ENCODE data around the gene UCK2.

UCK2 gene

DNA sequence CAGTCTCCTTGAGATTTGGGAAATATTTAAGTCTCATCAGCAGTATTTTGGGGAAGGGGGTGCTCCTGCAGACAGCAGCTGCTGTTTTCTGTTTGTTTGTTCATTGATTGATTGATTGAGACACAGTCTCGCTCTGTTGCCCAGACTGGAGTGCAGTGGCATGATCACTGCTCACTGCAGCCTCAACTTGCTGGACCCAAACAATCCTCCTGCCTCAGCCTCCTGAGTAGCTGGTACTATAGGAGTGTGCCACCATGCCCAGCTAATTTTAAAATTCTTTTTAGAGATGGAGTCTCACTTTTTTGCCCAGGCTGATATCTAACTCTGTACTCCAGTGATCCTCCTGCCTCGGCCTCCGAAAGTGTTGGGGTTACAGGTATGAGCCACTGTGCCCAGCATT is 18.2 kb downstream of the UCK2 start:
- no peak for DNase-seq (ENCODE audit: low read depth, low spot score)
- Histone ChIP-seq H3K27ac (no peak overlapping the region), H3K9me3 (ENCODE audit: low read depth, low read length) (no peaks in the 10 kb centered on the region), H3K36me3 (ENCODE audit: insufficient read depth, low read length) (peaks cover 22% of the 10 kb centered on the region), H3K9ac (ENCODE audit: insufficient read length) (no peak overlapping the region), H3K4me3 (no peak overlapping the region)
- no peak for TF ChIP-seq EZH2 (IDR thresholded peaks at IDR 0.05)
- TF ChIP-seq POLR2AphosphoS5 (IDR thresholded peaks at IDR 0.05; ENCODE audit: borderline replicate concordance, low read depth, low read length) = no peak
- no peak for TF ChIP-seq FOXP2 (optimal IDR thresholded peaks at IDR 0.05; ENCODE audit: control extremely low read depth, extremely low read length, insufficient read depth)

DNA sequence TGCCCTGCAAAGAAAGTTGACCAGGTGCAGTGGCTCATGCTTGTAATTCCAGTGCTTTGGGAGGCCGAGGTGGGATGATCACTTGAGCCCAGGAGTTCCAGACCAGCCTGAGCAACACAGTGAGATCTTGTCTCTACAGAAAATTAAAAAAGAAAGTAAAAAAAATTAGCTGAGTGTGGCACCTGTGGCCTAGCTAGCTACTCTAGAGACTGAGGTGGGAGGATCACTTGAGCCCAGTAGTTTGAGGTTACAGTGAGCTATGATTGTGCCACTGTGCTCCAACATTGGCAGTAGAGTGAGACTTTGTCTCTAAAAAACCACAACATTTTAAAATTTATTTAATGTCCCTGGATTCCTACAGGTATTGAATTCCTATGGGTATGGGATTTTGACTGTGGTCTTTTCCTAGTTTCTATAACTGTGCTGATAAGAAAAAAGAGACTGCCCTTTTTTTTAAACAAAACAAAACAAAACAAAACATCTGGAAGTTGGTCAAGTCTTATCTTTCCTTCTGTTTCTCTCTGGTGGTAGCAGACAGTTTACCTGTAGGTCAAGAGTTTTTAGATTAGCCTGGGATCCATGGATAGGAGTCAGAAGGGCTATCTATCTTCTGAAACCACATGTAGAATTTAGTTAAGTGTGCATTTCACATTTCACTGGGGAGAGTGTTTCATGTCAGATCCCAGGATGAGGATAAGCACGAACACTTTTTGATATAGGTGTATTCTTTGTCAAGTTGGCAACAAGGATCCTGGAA is 18.8 kb downstream of the UCK2 start:
- no peak overlapping the region for H3K4me3 ChIP-seq
- no peak for DNase-seq (ENCODE audit: low read depth, low spot score)
- no peak overlapping the region for H3K27ac ChIP-seq
- peaks cover 22% of the 10 kb centered on the region for H3K36me3 ChIP-seq (ENCODE audit: insufficient read depth, low read length)
- no peaks in the 10 kb centered on the region for H3K9me3 ChIP-seq (ENCODE audit: low read depth, low read length)
- TF ChIP-seq POLR2AphosphoS5 (IDR thresholded peaks at IDR 0.05; ENCODE audit: borderline replicate concordance, low read depth, low read length) (no peak), FOXP2 (optimal IDR thresholded peaks at IDR 0.05; ENCODE audit: control extremely low read depth, extremely low read length, insufficient read depth) (no peak), EZH2 (IDR thresholded peaks at IDR 0.05) (no peak)
- no peak overlapping the region for H3K9ac ChIP-seq (ENCODE audit: insufficient read length)

DNA sequence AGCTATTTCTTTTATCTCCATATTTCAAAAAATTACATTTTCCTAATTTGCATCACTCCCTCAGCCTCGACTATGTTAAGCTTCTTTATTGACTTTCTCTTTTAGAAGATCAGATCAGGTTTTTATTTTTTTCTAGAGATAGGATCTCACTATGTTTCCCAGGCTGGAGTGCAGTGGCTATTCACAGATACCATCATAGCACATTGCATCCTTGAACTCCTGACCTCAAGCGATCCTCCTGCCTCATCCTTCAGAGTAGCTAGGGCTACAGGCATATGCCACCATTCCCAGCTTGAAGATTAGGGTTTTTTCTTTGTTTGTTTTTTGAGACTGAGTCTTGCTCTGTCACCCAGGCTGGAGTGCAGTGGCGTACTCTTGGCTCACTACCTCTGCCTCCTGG is 20.1 kb downstream of the UCK2 start:
- Histone ChIP-seq H3K9ac (ENCODE audit: insufficient read length) (no peak overlapping the region), H3K4me3 (no peak overlapping the region), H3K27ac (no peak overlapping the region), H3K36me3 (ENCODE audit: insufficient read depth, low read length) (peaks cover 22% of the 10 kb centered on the region), H3K9me3 (ENCODE audit: low read depth, low read length) (no peaks in the 10 kb centered on the region)
- TF ChIP-seq POLR2AphosphoS5 (IDR thresholded peaks at IDR 0.05; ENCODE audit: borderline replicate concordance, low read depth, low read length) = no peak
- no peak for TF ChIP-seq EZH2 (IDR thresholded peaks at IDR 0.05)
- TF ChIP-seq FOXP2 (optimal IDR thresholded peaks at IDR 0.05; ENCODE audit: control extremely low read depth, extremely low read length, insufficient read depth) = no peak
- DNase-seq (ENCODE audit: low read depth, low spot score) = no peak

DNA sequence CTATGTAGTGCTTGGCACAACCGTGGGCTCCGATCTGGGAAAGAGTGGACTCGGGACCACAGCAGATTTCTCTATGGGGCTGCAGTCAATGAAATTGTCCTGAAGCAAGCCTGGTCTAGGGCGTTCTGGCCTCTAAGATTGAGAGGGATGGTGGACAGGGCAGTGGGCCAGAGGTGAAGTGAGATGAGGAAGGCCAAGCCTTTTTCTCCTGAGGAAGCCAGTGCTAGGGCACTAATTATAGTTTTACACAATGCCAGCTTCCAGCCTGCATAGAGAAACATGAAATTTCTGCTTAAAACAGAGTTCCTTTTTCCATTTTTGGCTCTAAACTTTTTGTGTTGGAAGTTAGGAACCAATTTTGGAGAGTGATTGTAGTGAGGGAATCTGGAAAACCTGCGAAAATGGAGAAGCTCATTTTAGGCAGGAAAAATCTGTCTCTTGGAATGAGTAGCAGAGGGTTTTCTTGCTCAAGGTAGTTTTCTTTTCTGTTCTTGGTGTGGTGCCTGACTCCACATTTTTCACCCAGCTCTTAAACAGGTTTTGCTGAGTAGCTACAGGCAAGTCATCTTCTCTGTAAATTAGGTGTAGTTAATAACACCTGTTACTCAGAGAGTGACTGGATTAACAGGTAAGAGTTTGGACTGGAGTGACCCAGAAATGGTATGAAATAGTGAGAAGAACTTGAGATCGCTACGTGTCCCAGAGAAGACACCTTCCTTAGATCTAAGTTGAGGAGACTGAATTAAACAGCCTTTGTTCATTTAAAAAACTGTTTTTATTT is 22.1 kb downstream of the UCK2 start:
- Histone ChIP-seq H3K36me3 (ENCODE audit: insufficient read depth, low read length) (peaks cover 18% of the 10 kb centered on the region), H3K9me3 (ENCODE audit: low read depth, low read length) (no peaks in the 10 kb centered on the region), H3K27ac (no peak overlapping the region; the same call in 1 of the 2 replicates), H3K9ac (ENCODE audit: insufficient read length) (no peak overlapping the region), H3K4me3 (no peak overlapping the region)
- no peak for DNase-seq (ENCODE audit: low read depth, low spot score)
- TF ChIP-seq FOXP2 (optimal IDR thresholded peaks at IDR 0.05; ENCODE audit: control extremely low read depth, extremely low read length, insufficient read depth) (no peak), EZH2 (IDR thresholded peaks at IDR 0.05) (no peak), POLR2AphosphoS5 (IDR thresholded peaks at IDR 0.05; ENCODE audit: borderline replicate concordance, low read depth, low read length) (no peak)

DNA sequence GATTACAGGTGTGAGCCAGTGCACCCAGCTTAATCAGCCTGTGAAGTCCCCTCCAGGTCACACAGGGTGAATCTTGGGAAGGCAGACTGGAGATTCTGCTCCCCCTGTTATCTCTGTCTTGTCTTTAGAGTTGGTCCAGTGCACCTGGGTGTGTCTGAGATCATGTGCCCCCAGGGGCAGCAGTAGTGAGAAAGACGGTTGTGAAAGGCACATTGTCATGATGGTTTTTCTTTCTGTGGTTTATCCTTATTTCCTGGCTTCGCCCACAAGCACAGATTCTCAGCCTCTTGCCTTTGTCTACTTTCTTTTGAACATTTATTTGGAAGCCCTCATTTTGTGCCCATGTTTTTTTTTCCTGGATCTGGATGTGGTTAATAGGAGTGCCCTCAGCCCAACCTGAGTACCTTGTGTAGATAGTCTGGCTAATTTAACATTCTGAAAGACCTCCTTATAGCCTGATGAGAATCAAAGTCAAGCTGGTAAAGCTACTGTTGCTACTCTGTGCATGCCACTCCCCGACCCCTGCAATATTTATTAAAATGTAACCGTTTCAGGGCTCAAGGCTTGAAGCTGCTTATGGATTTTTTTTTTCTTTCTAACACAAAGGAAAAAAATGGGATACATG is 23.7 kb downstream of the UCK2 start:
- H3K4me3 ChIP-seq = no peak overlapping the region
- no peak for DNase-seq (ENCODE audit: low read depth, low spot score)
- no peak overlapping the region for H3K9ac ChIP-seq (ENCODE audit: insufficient read length)
- H3K9me3 ChIP-seq (ENCODE audit: low read depth, low read length) = no peaks in the 10 kb centered on the region
- H3K27ac ChIP-seq = peak overlapping the region; percentile 38; the same call in 1 of the 2 replicates
- H3K36me3 ChIP-seq (ENCODE audit: insufficient read depth, low read length) = peaks cover 18% of the 10 kb centered on the region
- TF ChIP-seq FOXP2 (optimal IDR thresholded peaks at IDR 0.05; ENCODE audit: control extremely low read depth, extremely low read length, insufficient read depth) (no peak), EZH2 (IDR thresholded peaks at IDR 0.05) (no peak), POLR2AphosphoS5 (IDR thresholded peaks at IDR 0.05; ENCODE audit: borderline replicate concordance, low read depth, low read length) (no peak)

DNA sequence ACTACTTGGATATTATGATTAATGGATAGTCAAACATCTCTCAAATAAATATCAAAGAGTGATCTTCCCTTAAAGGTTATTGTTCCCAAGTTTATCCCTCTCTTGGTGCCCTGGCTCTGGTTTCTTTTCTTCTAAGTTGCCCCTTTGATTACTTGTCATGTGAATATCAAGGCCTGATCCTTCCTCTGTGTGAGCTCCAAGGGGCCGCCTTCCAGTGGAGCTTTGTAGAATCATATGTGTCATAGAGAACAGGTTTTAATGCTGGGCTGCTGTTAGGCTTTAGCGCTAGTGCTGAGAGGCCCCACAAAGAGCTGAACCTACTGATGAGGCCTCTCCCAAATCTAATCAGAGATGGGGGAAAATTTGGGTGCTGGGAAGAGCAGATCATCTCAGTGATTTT is 25.5 kb downstream of the UCK2 start:
- TF ChIP-seq FOXP2 (optimal IDR thresholded peaks at IDR 0.05; ENCODE audit: control extremely low read depth, extremely low read length, insufficient read depth) = no peak
- TF ChIP-seq EZH2 (IDR thresholded peaks at IDR 0.05) = no peak
- TF ChIP-seq POLR2AphosphoS5 (IDR thresholded peaks at IDR 0.05; ENCODE audit: borderline replicate concordance, low read depth, low read length) = no peak
- Histone ChIP-seq H3K9me3 (ENCODE audit: low read depth, low read length) (no peaks in the 10 kb centered on the region), H3K4me3 (no peak overlapping the region), H3K27ac (no peak overlapping the region), H3K9ac (ENCODE audit: insufficient read length) (no peak overlapping the region), H3K36me3 (ENCODE audit: insufficient read depth, low read length) (peaks cover 10% of the 10 kb centered on the region)
- no peak for DNase-seq (ENCODE audit: low read depth, low spot score)

DNA sequence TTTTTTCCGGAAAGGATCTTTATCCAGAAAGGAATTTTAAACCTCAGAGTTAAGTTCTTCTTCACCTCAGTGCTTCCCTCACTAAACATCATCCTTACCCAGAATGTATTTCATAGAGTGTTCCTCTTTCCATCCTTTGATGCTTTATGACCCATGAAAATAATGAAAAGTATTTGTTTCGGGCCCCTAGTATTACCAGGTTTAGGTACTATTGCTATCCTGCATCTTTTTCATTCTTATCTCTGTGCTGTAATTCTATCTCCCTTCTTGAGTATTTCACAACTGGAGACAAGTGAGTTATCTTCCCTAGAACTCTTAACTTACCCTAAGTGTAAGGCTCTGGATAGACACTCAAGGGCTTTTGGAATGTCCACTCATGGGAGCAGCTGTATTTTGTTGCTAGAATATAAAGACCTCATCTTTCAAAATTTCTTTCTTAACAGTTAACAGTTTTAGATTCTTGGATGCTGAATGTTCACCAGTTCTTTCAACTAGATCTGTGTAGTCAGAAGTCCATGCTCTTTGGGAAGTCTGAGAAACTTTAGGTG is 26.2 kb downstream of the UCK2 start:
- Histone ChIP-seq H3K9ac (ENCODE audit: insufficient read length) (peak overlapping the region; percentile 17), H3K27ac (peak overlapping the region; percentile 22; the same call in 1 of the 2 replicates), H3K9me3 (ENCODE audit: low read depth, low read length) (no peaks in the 10 kb centered on the region), H3K4me3 (no peak overlapping the region), H3K36me3 (ENCODE audit: insufficient read depth, low read length) (0 out of 2 replicates have a peak, but pooled peaks cover 3% of the 10 kb centered on the region)
- DNase-seq (ENCODE audit: low read depth, low spot score) = no peak
- no peak for TF ChIP-seq FOXP2 (optimal IDR thresholded peaks at IDR 0.05; ENCODE audit: control extremely low read depth, extremely low read length, insufficient read depth)
- no peak for TF ChIP-seq POLR2AphosphoS5 (IDR thresholded peaks at IDR 0.05; ENCODE audit: borderline replicate concordance, low read depth, low read length)
- TF ChIP-seq EZH2 (IDR thresholded peaks at IDR 0.05) = no peak
